ENCODE measurements around the gene HOMER2.
"Not testable (repeated sequence)": the region's sequence is repeated elsewhere in the genome, so short reads cannot be mapped to it uniquely, and the experiment has no call there.

DNA sequence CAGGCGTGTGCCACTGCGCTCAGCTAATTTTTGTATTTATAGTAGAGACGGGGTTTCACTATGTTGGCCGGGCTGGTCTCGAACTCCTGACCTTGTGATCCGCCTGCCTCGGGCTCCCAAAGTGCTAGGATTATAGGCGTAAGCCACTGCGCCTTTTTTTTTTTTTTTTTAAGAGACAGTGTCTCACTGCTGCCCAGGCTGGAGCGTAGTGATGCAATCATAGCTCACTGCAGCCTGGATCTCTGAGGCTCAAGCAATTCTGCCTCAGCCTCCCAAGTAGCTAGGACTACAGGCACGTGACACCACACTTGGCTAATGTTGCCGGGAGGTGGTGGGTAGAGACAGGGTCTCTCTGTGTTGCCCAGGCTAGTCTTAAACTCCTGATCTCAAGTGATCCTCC is 59.0 kb downstream of the HOMER2 start:
- TF ChIP-seq, protein P1, sequence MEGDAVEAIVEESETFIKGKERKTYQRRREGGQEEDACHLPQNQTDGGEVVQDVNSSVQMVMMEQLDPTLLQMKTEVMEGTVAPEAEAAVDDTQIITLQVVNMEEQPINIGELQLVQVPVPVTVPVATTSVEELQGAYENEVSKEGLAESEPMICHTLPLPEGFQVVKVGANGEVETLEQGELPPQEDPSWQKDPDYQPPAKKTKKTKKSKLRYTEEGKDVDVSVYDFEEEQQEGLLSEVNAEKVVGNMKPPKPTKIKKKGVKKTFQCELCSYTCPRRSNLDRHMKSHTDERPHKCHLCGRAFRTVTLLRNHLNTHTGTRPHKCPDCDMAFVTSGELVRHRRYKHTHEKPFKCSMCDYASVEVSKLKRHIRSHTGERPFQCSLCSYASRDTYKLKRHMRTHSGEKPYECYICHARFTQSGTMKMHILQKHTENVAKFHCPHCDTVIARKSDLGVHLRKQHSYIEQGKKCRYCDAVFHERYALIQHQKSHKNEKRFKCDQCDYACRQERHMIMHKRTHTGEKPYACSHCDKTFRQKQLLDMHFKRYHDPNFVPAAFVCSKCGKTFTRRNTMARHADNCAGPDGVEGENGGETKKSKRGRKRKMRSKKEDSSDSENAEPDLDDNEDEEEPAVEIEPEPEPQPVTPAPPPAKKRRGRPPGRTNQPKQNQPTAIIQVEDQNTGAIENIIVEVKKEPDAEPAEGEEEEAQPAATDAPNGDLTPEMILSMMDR (conservative IDR thresholded peaks at IDR 0.05; ENCODE audit: low read depth in 2 of 2), result not testable (repeated sequence)
- TF ChIP-seq, protein P2, sequence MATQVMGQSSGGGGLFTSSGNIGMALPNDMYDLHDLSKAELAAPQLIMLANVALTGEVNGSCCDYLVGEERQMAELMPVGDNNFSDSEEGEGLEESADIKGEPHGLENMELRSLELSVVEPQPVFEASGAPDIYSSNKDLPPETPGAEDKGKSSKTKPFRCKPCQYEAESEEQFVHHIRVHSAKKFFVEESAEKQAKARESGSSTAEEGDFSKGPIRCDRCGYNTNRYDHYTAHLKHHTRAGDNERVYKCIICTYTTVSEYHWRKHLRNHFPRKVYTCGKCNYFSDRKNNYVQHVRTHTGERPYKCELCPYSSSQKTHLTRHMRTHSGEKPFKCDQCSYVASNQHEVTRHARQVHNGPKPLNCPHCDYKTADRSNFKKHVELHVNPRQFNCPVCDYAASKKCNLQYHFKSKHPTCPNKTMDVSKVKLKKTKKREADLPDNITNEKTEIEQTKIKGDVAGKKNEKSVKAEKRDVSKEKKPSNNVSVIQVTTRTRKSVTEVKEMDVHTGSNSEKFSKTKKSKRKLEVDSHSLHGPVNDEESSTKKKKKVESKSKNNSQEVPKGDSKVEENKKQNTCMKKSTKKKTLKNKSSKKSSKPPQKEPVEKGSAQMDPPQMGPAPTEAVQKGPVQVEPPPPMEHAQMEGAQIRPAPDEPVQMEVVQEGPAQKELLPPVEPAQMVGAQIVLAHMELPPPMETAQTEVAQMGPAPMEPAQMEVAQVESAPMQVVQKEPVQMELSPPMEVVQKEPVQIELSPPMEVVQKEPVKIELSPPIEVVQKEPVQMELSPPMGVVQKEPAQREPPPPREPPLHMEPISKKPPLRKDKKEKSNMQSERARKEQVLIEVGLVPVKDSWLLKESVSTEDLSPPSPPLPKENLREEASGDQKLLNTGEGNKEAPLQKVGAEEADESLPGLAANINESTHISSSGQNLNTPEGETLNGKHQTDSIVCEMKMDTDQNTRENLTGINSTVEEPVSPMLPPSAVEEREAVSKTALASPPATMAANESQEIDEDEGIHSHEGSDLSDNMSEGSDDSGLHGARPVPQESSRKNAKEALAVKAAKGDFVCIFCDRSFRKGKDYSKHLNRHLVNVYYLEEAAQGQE (IDR thresholded peaks at IDR 0.05; ENCODE audit: unreplicated experiment), result not testable (repeated sequence)

Data from GM23338 (cell line).